ENCODE data around the gene SORL1. TPM values are rescaled to one million over a fixed set of nuclear protein-coding genes. Genes with fewer than 3 reads are reported as not detected.
A peak's percentile ranks its signal among the peaks of the same experiment; 100 is the strongest.

The SORL1 gene
- total RNA-seq, 1 donor from 2014 or later: 46.0 TPM

GRCh38 chr11:121458551-121458950 is 6.4 kb downstream of the SORL1 start:
- peaks cover 32% of the 10 kb centered on the region for H3K4me1 ChIP-seq
- H3K79me2 ChIP-seq (ENCODE audit: low read depth): peaks cover 100% of the 10 kb centered on the region

GRCh38 chr11:121459413-121460017 is 7.4 kb downstream of the SORL1 start:
- Mint-ChIP-seq H3K27me3 (ENCODE audit: insufficient read depth, low read depth) (peaks cover 1% of the 10 kb centered on the region), H3K4me1 (peaks cover 9% of the 10 kb centered on the region), H3K9me3 (no peaks in the 10 kb centered on the region), H3K27ac (no peak overlapping the region), H3K4me3 (no peak overlapping the region), H3K36me3 (no peaks in the 10 kb centered on the region)
- H3K27ac ChIP-seq: no peak overlapping the region
- H3K4me2 ChIP-seq: no peak overlapping the region
- DNase-seq (ENCODE audit: low spot score): no peak
- TF ChIP-seq EZH2 (IDR thresholded peaks at IDR 0.05) (no peak), EZH2phosphoT487 (IDR thresholded peaks at IDR 0.05) (no peak), CTCF (IDR thresholded peaks at IDR 0.05) (no peak)
- H2AFZ ChIP-seq (replicated peaks): no peak overlapping the region
- peaks cover 5% of the 10 kb centered on the region for H3F3A ChIP-seq (ENCODE audit: low read depth)
- no peak overlapping the region for H3K9ac ChIP-seq
- no peaks in the 10 kb centered on the region for H3K36me3 ChIP-seq
- H3K4me1 ChIP-seq: peaks cover 25% of the 10 kb centered on the region
- H3K9me3 ChIP-seq (ENCODE audit: low read depth): no peaks in the 10 kb centered on the region
- H3K4me3 ChIP-seq: no peak overlapping the region
- peaks cover 55% of the 10 kb centered on the region for H4K20me1 ChIP-seq (ENCODE audit: low read depth)
- H3K79me2 ChIP-seq (ENCODE audit: low read depth): peaks cover 100% of the 10 kb centered on the region
- no peaks in the 10 kb centered on the region for H3K27me3 ChIP-seq

More at GRCh38 chr11:121458551-121458950, 6.4 kb downstream of the SORL1 start:
- no peak overlapping the region for H3K27ac ChIP-seq
- no peaks in the 10 kb centered on the region for H3K36me3 ChIP-seq
- Mint-ChIP-seq H3K4me1 (peaks cover 16% of the 10 kb centered on the region), H3K36me3 (no peaks in the 10 kb centered on the region), H3K27ac (no peak overlapping the region), H3K4me3 (no peak overlapping the region), H3K9me3 (no peaks in the 10 kb centered on the region), H3K27me3 (ENCODE audit: insufficient read depth, low read depth) (peaks cover 7% of the 10 kb centered on the region)
- TF ChIP-seq CTCF (IDR thresholded peaks at IDR 0.05): no peak
- TF ChIP-seq EZH2 (IDR thresholded peaks at IDR 0.05): no peak
- TF ChIP-seq EZH2phosphoT487 (IDR thresholded peaks at IDR 0.05): no peak
- no peak for DNase-seq (ENCODE audit: low spot score)
- H3F3A ChIP-seq (ENCODE audit: low read depth): peaks cover 5% of the 10 kb centered on the region
- H3K9me3 ChIP-seq (ENCODE audit: low read depth): no peaks in the 10 kb centered on the region
- H3K27me3 ChIP-seq: no peaks in the 10 kb centered on the region
- no peak overlapping the region for H2AFZ ChIP-seq (replicated peaks)
- H3K4me2 ChIP-seq: peak overlapping the region; percentile 35
- H3K4me3 ChIP-seq: no peak overlapping the region
- H4K20me1 ChIP-seq (ENCODE audit: low read depth): peaks cover 46% of the 10 kb centered on the region
- no peak overlapping the region for H3K9ac ChIP-seq

GRCh38 chr11:121460941-121461514 is 8.9 kb downstream of the SORL1 start:
- H3K79me2 ChIP-seq (ENCODE audit: low read depth): peaks cover 100% of the 10 kb centered on the region
- no peaks in the 10 kb centered on the region for H3K27me3 ChIP-seq
- H3K9ac ChIP-seq: no peak overlapping the region
- H3K27ac ChIP-seq: no peak overlapping the region
- no peak for TF ChIP-seq EZH2phosphoT487 (IDR thresholded peaks at IDR 0.05)
- no peak for TF ChIP-seq CTCF (IDR thresholded peaks at IDR 0.05)
- TF ChIP-seq EZH2 (IDR thresholded peaks at IDR 0.05): no peak
- no peaks in the 10 kb centered on the region for H3K9me3 Mint-ChIP-seq
- H3K27ac Mint-ChIP-seq: no peak overlapping the region
- H3K4me3 Mint-ChIP-seq: no peak overlapping the region
- H3K4me3 ChIP-seq: no peak overlapping the region
- peaks cover 3% of the 10 kb centered on the region for H3K27me3 Mint-ChIP-seq (ENCODE audit: insufficient read depth, low read depth)
- H3K9me3 ChIP-seq (ENCODE audit: low read depth): no peaks in the 10 kb centered on the region
- H3K4me1 ChIP-seq: peaks cover 22% of the 10 kb centered on the region
- H3K36me3 ChIP-seq: no peaks in the 10 kb centered on the region
- DNase-seq (ENCODE audit: low spot score): no peak
- H3K4me2 ChIP-seq: no peak overlapping the region
- H3K4me1 Mint-ChIP-seq: peaks cover 14% of the 10 kb centered on the region
- H3K36me3 Mint-ChIP-seq: no peaks in the 10 kb centered on the region
- H4K20me1 ChIP-seq (ENCODE audit: low read depth): peaks cover 59% of the 10 kb centered on the region
- no peaks in the 10 kb centered on the region for H3F3A ChIP-seq (ENCODE audit: low read depth)
- no peak overlapping the region for H2AFZ ChIP-seq (replicated peaks)
